ENCODE measurements around the gene ALKBH6. TPM values are rescaled to one million over a fixed set of nuclear protein-coding genes. Genes with fewer than 3 reads are reported as not detected.

Gene ALKBH6
- total and polyA plus RNA-seq, 2 of the 13 experiments (the other 11 are each of a cell fraction or from before 2014, with no cell fraction given) = 13.7 to 18.1 TPM

DNA sequence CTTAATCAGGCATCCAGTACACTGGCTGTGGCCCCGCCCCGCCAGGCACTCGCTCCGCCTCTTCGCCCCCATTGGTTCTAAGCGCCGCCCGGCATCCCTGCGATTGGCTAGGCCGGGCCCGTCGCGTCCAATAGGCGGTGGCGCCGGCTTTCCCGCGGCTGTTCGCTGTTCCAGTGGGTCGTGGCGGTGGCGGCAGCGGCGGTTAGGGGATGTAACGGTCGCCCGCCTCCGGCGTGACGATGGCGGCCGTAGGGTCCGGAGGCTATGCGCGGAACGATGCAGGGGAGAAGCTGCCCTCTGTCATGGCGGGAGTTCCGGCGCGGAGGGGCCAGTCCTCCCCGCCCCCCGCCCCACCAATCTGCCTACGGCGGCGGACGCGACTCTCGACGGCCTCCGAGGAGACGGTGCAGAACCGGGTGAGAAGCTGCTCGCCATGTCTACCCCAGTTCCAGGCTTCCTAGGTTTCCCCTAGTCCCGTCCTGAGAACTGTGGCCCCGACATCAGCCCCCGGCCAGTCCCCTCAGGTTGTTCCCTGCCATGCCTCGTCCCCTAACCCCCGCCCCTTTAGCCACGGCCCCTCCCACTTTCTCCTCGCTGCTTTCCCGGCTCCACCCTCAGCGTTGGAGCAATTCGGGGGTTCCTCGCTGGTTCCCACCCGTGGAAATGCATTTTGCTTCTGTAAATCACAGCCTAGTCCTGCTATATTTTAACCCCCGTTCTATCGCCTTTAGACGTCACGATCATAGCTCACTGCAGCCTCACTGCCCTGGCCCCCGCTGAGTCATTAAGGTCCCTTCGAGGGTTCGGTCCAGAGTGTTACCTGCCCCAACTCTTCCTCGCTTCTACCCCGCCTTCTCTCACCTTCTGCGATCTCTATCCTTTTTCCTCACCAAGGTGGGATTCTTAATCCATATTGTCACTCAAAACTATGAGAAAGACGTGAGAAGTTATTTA, 41.0 kb upstream of the ALKBH6 start, which contains the start of gene WDR62 (continued):
- TF ChIP-seq, protein P1, sequence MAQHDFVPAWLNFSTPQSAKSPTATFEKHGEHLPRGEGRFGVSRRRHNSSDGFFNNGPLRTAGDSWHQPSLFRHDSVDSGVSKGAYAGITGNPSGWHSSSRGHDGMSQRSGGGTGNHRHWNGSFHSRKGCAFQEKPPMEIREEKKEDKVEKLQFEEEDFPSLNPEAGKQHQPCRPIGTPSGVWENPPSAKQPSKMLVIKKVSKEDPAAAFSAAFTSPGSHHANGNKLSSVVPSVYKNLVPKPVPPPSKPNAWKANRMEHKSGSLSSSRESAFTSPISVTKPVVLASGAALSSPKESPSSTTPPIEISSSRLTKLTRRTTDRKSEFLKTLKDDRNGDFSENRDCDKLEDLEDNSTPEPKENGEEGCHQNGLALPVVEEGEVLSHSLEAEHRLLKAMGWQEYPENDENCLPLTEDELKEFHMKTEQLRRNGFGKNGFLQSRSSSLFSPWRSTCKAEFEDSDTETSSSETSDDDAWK (CRISPR knock-in tag; IDR thresholded peaks at IDR 0.05) = no peak
- no peak for TF ChIP-seq EHMT2 (IDR thresholded peaks at IDR 0.05; ENCODE audit: borderline replicate concordance, low read depth, low read length)
- TF ChIP-seq ARNT (IDR thresholded peaks at IDR 0.05) = no peak
- TF ChIP-seq ZNF674 (CRISPR knock-in tag; IDR thresholded peaks at IDR 0.05; ENCODE audit: low read depth) = no peak
- no peak for TF ChIP-seq SP5 (CRISPR knock-in tag; IDR thresholded peaks at IDR 0.05; ENCODE audit: borderline replicate concordance, low read depth)
- TF ChIP-seq RFX3 (CRISPR knock-in tag; IDR thresholded peaks at IDR 0.05) = no peak
- TF ChIP-seq, protein P2, sequence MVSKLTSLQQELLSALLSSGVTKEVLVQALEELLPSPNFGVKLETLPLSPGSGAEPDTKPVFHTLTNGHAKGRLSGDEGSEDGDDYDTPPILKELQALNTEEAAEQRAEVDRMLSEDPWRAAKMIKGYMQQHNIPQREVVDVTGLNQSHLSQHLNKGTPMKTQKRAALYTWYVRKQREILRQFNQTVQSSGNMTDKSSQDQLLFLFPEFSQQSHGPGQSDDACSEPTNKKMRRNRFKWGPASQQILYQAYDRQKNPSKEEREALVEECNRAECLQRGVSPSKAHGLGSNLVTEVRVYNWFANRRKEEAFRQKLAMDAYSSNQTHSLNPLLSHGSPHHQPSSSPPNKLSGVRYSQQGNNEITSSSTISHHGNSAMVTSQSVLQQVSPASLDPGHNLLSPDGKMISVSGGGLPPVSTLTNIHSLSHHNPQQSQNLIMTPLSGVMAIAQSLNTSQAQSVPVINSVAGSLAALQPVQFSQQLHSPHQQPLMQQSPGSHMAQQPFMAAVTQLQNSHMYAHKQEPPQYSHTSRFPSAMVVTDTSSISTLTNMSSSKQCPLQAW (CRISPR knock-in tag; IDR thresholded peaks at IDR 0.05) = 0 out of 2 replicates have a peak, but pooled peaks have one; percentile 9
- peak; percentile 37 for TF ChIP-seq CBX1 (IDR thresholded peaks at IDR 0.05; ENCODE audit: low read depth)
- TF ChIP-seq ZNF75D (CRISPR knock-in tag; IDR thresholded peaks at IDR 0.05; ENCODE audit: borderline replicate concordance) = no peak
- TF ChIP-seq GFI1 (CRISPR knock-in tag; IDR thresholded peaks at IDR 0.05; ENCODE audit: borderline replicate concordance) = no peak
- TF ChIP-seq ZNF136 (CRISPR knock-in tag; IDR thresholded peaks at IDR 0.05; ENCODE audit: low read depth) = no peak; the same call in 1 of the 2 replicates
- no peak for TF ChIP-seq NCOA5 (CRISPR knock-in tag; IDR thresholded peaks at IDR 0.05)
- TF ChIP-seq RFXANK (CRISPR knock-in tag; IDR thresholded peaks at IDR 0.05) = 0 out of 2 replicates have a peak, but pooled peaks have one; percentile 11
- no peak for TF ChIP-seq ZBTB42 (CRISPR knock-in tag; IDR thresholded peaks at IDR 0.05)
- no peak for TF ChIP-seq SPEN (CRISPR knock-in tag; IDR thresholded peaks at IDR 0.05; ENCODE audit: low read depth)
- TF ChIP-seq ZIK1 (CRISPR knock-in tag; IDR thresholded peaks at IDR 0.05; ENCODE audit: borderline replicate concordance, low read depth) = peak; percentile 16; the same call in 1 of the 2 replicates
- TF ChIP-seq SRSF1 (optimal IDR thresholded peaks at IDR 0.05; ENCODE audit: low read depth, low read length) = peak; percentile 22
- peak; percentile 27; the same call in 1 of the 2 replicates for TF ChIP-seq HDAC2 (CRISPR knock-in tag; IDR thresholded peaks at IDR 0.05)
- TF ChIP-seq, protein P3, sequence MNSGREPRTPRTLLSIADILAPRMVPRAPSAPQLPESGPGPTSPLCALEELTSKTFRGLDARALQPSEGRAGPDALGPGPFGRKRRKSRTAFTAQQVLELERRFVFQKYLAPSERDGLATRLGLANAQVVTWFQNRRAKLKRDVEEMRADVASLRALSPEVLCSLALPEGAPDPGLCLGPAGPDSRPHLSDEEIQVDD (CRISPR knock-in tag; IDR thresholded peaks at IDR 0.05; ENCODE audit: borderline replicate concordance) = no peak
- TF ChIP-seq, protein P4, sequence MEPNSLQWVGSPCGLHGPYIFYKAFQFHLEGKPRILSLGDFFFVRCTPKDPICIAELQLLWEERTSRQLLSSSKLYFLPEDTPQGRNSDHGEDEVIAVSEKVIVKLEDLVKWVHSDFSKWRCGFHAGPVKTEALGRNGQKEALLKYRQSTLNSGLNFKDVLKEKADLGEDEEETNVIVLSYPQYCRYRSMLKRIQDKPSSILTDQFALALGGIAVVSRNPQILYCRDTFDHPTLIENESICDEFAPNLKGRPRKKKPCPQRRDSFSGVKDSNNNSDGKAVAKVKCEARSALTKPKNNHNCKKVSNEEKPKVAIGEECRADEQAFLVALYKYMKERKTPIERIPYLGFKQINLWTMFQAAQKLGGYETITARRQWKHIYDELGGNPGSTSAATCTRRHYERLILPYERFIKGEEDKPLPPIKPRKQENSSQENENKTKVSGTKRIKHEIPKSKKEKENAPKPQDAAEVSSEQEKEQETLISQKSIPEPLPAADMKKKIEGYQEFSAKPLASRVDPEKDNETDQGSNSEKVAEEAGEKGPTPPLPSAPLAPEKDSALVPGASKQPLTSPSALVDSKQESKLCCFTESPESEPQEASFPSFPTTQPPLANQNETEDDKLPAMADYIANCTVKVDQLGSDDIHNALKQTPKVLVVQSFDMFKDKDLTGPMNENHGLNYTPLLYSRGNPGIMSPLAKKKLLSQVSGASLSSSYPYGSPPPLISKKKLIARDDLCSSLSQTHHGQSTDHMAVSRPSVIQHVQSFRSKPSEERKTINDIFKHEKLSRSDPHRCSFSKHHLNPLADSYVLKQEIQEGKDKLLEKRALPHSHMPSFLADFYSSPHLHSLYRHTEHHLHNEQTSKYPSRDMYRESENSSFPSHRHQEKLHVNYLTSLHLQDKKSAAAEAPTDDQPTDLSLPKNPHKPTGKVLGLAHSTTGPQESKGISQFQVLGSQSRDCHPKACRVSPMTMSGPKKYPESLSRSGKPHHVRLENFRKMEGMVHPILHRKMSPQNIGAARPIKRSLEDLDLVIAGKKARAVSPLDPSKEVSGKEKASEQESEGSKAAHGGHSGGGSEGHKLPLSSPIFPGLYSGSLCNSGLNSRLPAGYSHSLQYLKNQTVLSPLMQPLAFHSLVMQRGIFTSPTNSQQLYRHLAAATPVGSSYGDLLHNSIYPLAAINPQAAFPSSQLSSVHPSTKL (CRISPR knock-in tag; IDR thresholded peaks at IDR 0.05) = no peak
- no peak for TF ChIP-seq PAF1 (CRISPR knock-in tag; IDR thresholded peaks at IDR 0.05)
- no peak for TF ChIP-seq ZFP41 (CRISPR knock-in tag; IDR thresholded peaks at IDR 0.05; ENCODE audit: borderline replicate concordance)
- no peak for TF ChIP-seq ZNF557 (CRISPR knock-in tag; IDR thresholded peaks at IDR 0.05)
- no peak for TF ChIP-seq ERF (CRISPR knock-in tag; IDR thresholded peaks at IDR 0.05)

Data from HepG2 (cell line).